Ishikawa (cell line): ENCODE data around the gene ADCY9.
A peak's percentile ranks its signal among the peaks of the same experiment; 100 is the strongest.

Experiments
- CEBPB ChIP-seq: IDR thresholded peaks from 2 replicates; pipeline ENCODE4 v1.6.1; 2012
- CREB1 ChIP-seq: IDR thresholded peaks from 2 replicates; pipeline ENCODE4 v1.6.1; 2012; ENCODE audit warnings: low read depth
- EP300 ChIP-seq: IDR thresholded peaks from 2 replicates; pipeline ENCODE4 v1.6.1; 2012; ENCODE audit warnings: borderline replicate concordance
- RAD21 ChIP-seq: IDR thresholded peaks from 2 replicates; pipeline ENCODE4 v1.6.1; 2012; ENCODE audit warnings: low read depth
- TAF1 ChIP-seq: IDR thresholded peaks from 2 replicates; pipeline ENCODE4 v1.6.1; 2012; ENCODE audit warnings: low read depth, mild to moderate bottlenecking
- YY1 ChIP-seq: IDR thresholded peaks from 2 replicates; pipeline ENCODE4 v1.6.1; 2012; ENCODE audit warnings: low read depth
- TF ChIP-seq, protein P1 (sequence below): IDR thresholded peaks from 2 replicates; pipeline ENCODE4 v1.6.1; 2012; ENCODE audit warnings: low read depth, mild to moderate bottlenecking

DNA sequence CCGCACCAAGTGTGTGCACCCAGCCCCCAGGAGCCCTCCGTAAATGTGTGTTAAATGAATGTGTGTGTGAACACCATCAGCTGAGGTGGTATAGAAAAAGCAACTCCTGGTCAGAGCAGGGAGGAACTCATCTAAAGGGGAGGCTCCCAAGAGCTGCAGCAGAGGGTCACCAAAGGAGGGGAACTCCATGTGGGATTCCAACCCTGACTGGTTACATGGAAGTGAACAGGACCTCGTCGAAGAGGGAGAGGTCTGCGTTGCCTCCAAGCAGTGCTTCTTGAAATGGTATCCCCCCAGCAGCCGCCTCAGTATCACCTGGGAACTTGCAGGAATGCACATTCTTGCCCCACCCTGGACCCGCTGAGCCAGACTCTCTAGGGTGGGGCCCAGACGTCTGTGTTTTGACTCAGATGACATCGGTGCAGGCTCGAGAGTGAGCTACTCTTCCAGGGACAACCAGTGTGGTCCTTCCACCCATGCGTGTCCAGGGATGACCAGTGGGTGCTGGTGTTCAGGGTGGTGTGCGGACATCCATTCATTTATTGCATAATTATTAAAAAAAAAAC lies 30.8 kb downstream of the ADCY9 start:
- TF ChIP-seq CEBPB (no peak), CREB1 (no peak), YY1 (no peak), RAD21 (no peak; the same call in 1 of the 2 replicates), EP300 (peak; percentile 71; the same call in 1 of the 2 replicates), TAF1 (no peak)
- TF ChIP-seq, protein P1, sequence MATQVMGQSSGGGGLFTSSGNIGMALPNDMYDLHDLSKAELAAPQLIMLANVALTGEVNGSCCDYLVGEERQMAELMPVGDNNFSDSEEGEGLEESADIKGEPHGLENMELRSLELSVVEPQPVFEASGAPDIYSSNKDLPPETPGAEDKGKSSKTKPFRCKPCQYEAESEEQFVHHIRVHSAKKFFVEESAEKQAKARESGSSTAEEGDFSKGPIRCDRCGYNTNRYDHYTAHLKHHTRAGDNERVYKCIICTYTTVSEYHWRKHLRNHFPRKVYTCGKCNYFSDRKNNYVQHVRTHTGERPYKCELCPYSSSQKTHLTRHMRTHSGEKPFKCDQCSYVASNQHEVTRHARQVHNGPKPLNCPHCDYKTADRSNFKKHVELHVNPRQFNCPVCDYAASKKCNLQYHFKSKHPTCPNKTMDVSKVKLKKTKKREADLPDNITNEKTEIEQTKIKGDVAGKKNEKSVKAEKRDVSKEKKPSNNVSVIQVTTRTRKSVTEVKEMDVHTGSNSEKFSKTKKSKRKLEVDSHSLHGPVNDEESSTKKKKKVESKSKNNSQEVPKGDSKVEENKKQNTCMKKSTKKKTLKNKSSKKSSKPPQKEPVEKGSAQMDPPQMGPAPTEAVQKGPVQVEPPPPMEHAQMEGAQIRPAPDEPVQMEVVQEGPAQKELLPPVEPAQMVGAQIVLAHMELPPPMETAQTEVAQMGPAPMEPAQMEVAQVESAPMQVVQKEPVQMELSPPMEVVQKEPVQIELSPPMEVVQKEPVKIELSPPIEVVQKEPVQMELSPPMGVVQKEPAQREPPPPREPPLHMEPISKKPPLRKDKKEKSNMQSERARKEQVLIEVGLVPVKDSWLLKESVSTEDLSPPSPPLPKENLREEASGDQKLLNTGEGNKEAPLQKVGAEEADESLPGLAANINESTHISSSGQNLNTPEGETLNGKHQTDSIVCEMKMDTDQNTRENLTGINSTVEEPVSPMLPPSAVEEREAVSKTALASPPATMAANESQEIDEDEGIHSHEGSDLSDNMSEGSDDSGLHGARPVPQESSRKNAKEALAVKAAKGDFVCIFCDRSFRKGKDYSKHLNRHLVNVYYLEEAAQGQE, result no peak
